PC-9 (cell line): ENCODE results near the gene STK26.

Source experiments
- CTCF ChIP-seq: fragments of 200-600 bp; sonication (generic); conservative IDR thresholded peaks from 2 replicates; pipeline ENCODE4 v1.6.1; 2017; ENCODE audit warnings: mixed run types, antibody characterized with exemption, mild to moderate bottlenecking, moderate library complexity
- EZH2 ChIP-seq: fragments of 200-600 bp; sonication (generic); IDR thresholded peaks from 2 replicates; pipeline ENCODE4 v1.8.0; 2017; ENCODE audit warnings: antibody characterized with exemption, low read depth

GRCh38 chrX:131977619-131978018, 45.5 kb upstream of the STK26 start:
- no peak for TF ChIP-seq CTCF
- no peak for TF ChIP-seq EZH2
